T-helper 1 cell treated with Interleukin-12 subunit alpha and Interleukin-12 subunit beta and Interleukin-4 antibody, amounts not matched to agents 30 μg/mL and 1 μg/mL, for 36 hours (primary cell): ENCODE data around the gene TAB2.
"Not testable (repeated sequence)": the region's sequence is repeated elsewhere in the genome, so short reads cannot be mapped to it uniquely, and the experiment has no call there.

ENCODE experiments used
- H3K27ac Mint-ChIP-seq: one replicate; pipeline ENCODE4 v1.8.0; 2021; ENCODE audit warnings: mild to moderate bottlenecking, mixed read lengths
- H3K27me3 Mint-ChIP-seq: one replicate; pipeline ENCODE4 v1.8.0; 2021; ENCODE audit warnings: low read depth, mixed read lengths
- H3K36me3 Mint-ChIP-seq: one replicate; pipeline ENCODE4 v1.8.0; 2021; ENCODE audit warnings: low read depth, mixed read lengths
- H3K4me1 Mint-ChIP-seq: one replicate; pipeline ENCODE4 v1.8.0; 2021; ENCODE audit warnings: low read depth, mixed read lengths
- H3K4me3 Mint-ChIP-seq: one replicate; pipeline ENCODE4 v1.8.0; 2021; ENCODE audit warnings: mild to moderate bottlenecking, moderate library complexity, mixed read lengths
- H3K9me3 Mint-ChIP-seq: one replicate; pipeline ENCODE4 v1.8.0; 2021; ENCODE audit warnings: mixed read lengths

TAB2 gene

DNA sequence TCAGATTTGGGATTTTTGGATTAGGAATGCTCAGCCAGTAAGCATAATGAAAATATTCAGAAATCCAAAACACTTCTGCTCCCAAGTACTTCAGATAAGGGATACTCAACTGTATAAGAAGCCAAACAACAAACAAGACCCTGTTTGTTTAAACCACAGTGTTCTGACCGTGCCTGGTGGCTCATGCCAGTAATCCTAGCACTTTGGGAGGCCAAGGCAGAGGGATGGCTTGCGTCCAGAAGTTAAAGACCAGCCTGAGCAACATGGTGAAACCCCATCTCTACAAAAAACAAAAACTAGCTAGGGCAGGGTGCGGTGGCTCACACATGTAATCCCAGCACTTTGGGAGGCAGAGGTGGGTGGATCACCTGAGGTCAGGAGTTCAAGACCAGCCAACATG lies 142.7 kb downstream of the TAB2 start:
- not testable (repeated sequence) for H3K4me3 Mint-ChIP-seq, H3K9me3 Mint-ChIP-seq, H3K27ac Mint-ChIP-seq, H3K27me3 Mint-ChIP-seq
- Mint-ChIP-seq H3K36me3 (peaks cover 44% of the 10 kb centered on the region), H3K4me1 (peaks cover 18% of the 10 kb centered on the region)
